Stimulated activated naive CD4-positive, alpha-beta T cell (primary cell): ENCODE measurements around the gene ENO2.
A peak's percentile ranks its signal among the peaks of the same experiment; 100 is the strongest.

Experiments used
- DNase-seq, 6 experiments: peaks; one replicate each; lab custom pipeline; 2025; lab: John Stamatoyannopoulos, UW

The ENO2 gene

GRCh38 chr12:6912164-6912935 is 2.0 kb upstream of the ENO2 start:
- no peak for DNase-seq

- DNase-seq = no peak
Measured at GRCh38 chr12:6914947-6915788, 788 bp downstream of the ENO2 start.

GRCh38 chr12:6915789-6916285 is 1.5 kb downstream of the ENO2 start:
- DNase-seq = no peak

GRCh38 chr12:6916426-6917200 is 2.2 kb downstream of the ENO2 start:
- DNase-seq = no peak

- no peak for DNase-seq
Measured at GRCh38 chr12:6917491-6918231, 3.3 kb downstream of the ENO2 start.

GRCh38 chr12:6919588-6919987 is 5.2 kb downstream of the ENO2 start:
- no peak for DNase-seq

- no peak for DNase-seq
Measured at GRCh38 chr12:6921539-6921938, 7.2 kb downstream of the ENO2 start.

- no peak for DNase-seq
Measured at GRCh38 chr12:6921996-6922946, 7.9 kb downstream of the ENO2 start.

GRCh38 chr12:6923003-6923732 is 8.8 kb downstream of the ENO2 start:
- DNase-seq = no peak

GRCh38 chr12:6923851-6924250 is 9.5 kb downstream of the ENO2 start:
- DNase-seq = no peak

- DNase-seq = no peak
Measured at GRCh38 chr12:6925239-6925539, 10.8 kb downstream of the ENO2 start.

GRCh38 chr12:6925540-6926279 is 11.3 kb downstream of the ENO2 start:
- DNase-seq = no peak

- DNase-seq = peak in 4 of 6 experiments; percentile 42 to 46 (median 42)
Measured at GRCh38 chr12:6927379-6928021, 13.1 kb downstream of the ENO2 start, which contains the start of gene ATN1. ATN1 (plus strand) TSS chr12:6927959; CDS start chr12:6934002, 6,043 bp downstream.

GRCh38 chr12:6928022-6928702 is 13.8 kb downstream of the ENO2 start:
- DNase-seq = peak in 1 of 6 experiments; percentile 12

GRCh38 chr12:6928703-6929407 is 14.5 kb downstream of the ENO2 start:
- peak in 1 of 6 experiments; percentile 10 for DNase-seq

- DNase-seq = no peak
Measured at GRCh38 chr12:6929466-6930452, 15.4 kb downstream of the ENO2 start.
